HFF-Myc (cell line): ENCODE measurements around the gene KRT32.

Source experiments
- DNase-seq: peaks from one replicate; pipeline ENCODE4 v3.0.0-alpha.2; 2011; ENCODE audit warnings: low read depth; ENCODE audit errors: extremely low read depth
- H3K4me3 ChIP-seq: replicated peaks from 2 replicates; pipeline ENCODE4 v1.5.1; 2011; ENCODE audit warnings: low read depth, mild to moderate bottlenecking, control low read depth, low read length
- CTCF ChIP-seq: IDR thresholded peaks from 2 replicates; pipeline ENCODE4 v1.5.1; 2012; ENCODE audit warnings: mild to moderate bottlenecking, low read depth, low read length, control low read depth; ENCODE audit errors: missing control alignments

Gene KRT32

GRCh38 chr17:41511116-41511515 is 43.9 kb upstream of the KRT32 start:
- H3K4me3 ChIP-seq: no peak overlapping the region
- TF ChIP-seq CTCF: no peak
- DNase-seq: no peak

GRCh38 chr17:41510251-41511065 is 43.3 kb upstream of the KRT32 start:
- no peak for DNase-seq
- TF ChIP-seq CTCF: no peak
- no peak overlapping the region for H3K4me3 ChIP-seq

GRCh38 chr17:41507315-41507880 is 40.2 kb upstream of the KRT32 start:
- DNase-seq: no peak
- no peak overlapping the region for H3K4me3 ChIP-seq
- TF ChIP-seq CTCF: no peak

GRCh38 chr17:41505809-41506767 is 38.9 kb upstream of the KRT32 start:
- no peak for DNase-seq
- TF ChIP-seq CTCF: no peak
- no peak overlapping the region for H3K4me3 ChIP-seq

GRCh38 chr17:41505007-41505808 is 38.0 kb upstream of the KRT32 start, which contains the start of gene KRT13:
Gene KRT13 (minus strand): TSS chr17:41505612. CDS start chr17:41505550, 62 bp downstream.
- no peak within 1 kb of the TSS for H3K4me3 ChIP-seq
- DNase-seq: no peak
- TF ChIP-seq CTCF: no peak
